KMS-11 (cell line): Measurements from ENCODE around the gene RAE1.

ENCODE experiments used
- H2AFZ ChIP-seq: fragments of 200-600 bp; sonication (generic); 2 replicates; pipeline ENCODE4 v1.6.1; 2016; ENCODE audit warnings: antibody characterized with exemption, mixed run types, low read depth
- H3K27ac ChIP-seq: fragments of 200-600 bp; sonication (generic); 2 replicates; pipeline ENCODE4 v1.6.1; 2016; ENCODE audit warnings: mild to moderate bottlenecking, mixed run types
- H3K27me3 ChIP-seq: fragments of 200-600 bp; sonication (generic); 2 replicates; pipeline ENCODE4 v1.6.1; 2017; ENCODE audit warnings: mild to moderate bottlenecking, low read depth, mixed run types, moderate library complexity; ENCODE audit not compliant: insufficient read depth
- H3K36me3 ChIP-seq: fragments of 200-600 bp; sonication (generic); 2 replicates; pipeline ENCODE4 v1.6.1; 2017; ENCODE audit warnings: mild to moderate bottlenecking, mixed run types; ENCODE audit not compliant: insufficient read depth
- H3K4me1 ChIP-seq: fragments of 200-600 bp; sonication (generic); 2 replicates; pipeline ENCODE4 v1.6.1; 2016; ENCODE audit warnings: mild to moderate bottlenecking, low read depth, mixed run types; ENCODE audit not compliant: poor library complexity, severe bottlenecking
- H3K4me2 ChIP-seq: fragments of 200-600 bp; sonication (generic); 2 replicates; pipeline ENCODE4 v1.7.0; 2016; ENCODE audit warnings: mild to moderate bottlenecking, mixed run types
- H3K4me3 ChIP-seq: fragments of 200-600 bp; sonication (generic); IDR thresholded peaks from 2 replicates; pipeline ENCODE4 v1.6.1; 2017; ENCODE audit warnings: low read depth, low read length, mixed read lengths; ENCODE audit not compliant: insufficient read depth
- H3K79me2 ChIP-seq: fragments of 200-600 bp; sonication (generic); 2 replicates; pipeline ENCODE4 v1.6.1; 2016; ENCODE audit warnings: low read depth, mixed run types; ENCODE audit not compliant: insufficient read depth
- H3K9ac ChIP-seq: fragments of 200-600 bp; sonication (generic); 2 replicates; pipeline ENCODE4 v1.6.1; 2016; ENCODE audit warnings: mild to moderate bottlenecking, mixed run types
- H4K20me1 ChIP-seq: fragments of 200-600 bp; sonication (generic); 2 replicates; pipeline ENCODE4 v1.6.1; 2016; ENCODE audit warnings: mild to moderate bottlenecking, mixed run types; ENCODE audit not compliant: insufficient read depth
- CTCF ChIP-seq: fragments of 200-600 bp; sonication (generic); conservative IDR thresholded peaks from 2 replicates; pipeline ENCODE4 v1.6.1; 2017; ENCODE audit warnings: low read depth, mild to moderate bottlenecking, antibody characterized with exemption, low read length, moderate library complexity, mixed read lengths

The RAE1 gene

GRCh38 chr20:57401565-57401918 lies 50.5 kb downstream of the RAE1 start:
- peaks cover 49% of the 10 kb centered on the region for H3K4me1 ChIP-seq
- H3K4me3 ChIP-seq = no peak overlapping the region

GRCh38 chr20:57402206-57403125 lies 51.4 kb downstream of the RAE1 start:
- peaks cover 40% of the 10 kb centered on the region for H3K4me1 ChIP-seq
- H3K9ac ChIP-seq = no peak overlapping the region
- H3K79me2 ChIP-seq = peaks cover 75% of the 10 kb centered on the region
- no peak for TF ChIP-seq CTCF
- H3K4me2 ChIP-seq = no peak overlapping the region
- H3K27ac ChIP-seq = no peak overlapping the region
- no peaks in the 10 kb centered on the region; the same call in none of the 2 replicates for H3K36me3 ChIP-seq
- H2AFZ ChIP-seq = no peak overlapping the region
- peaks cover 40% of the 10 kb centered on the region for H4K20me1 ChIP-seq
- no peaks in the 10 kb centered on the region for H3K27me3 ChIP-seq
- no peak overlapping the region for H3K4me3 ChIP-seq

More at GRCh38 chr20:57401565-57401918, 50.5 kb downstream of the RAE1 start:
- no peak overlapping the region for H2AFZ ChIP-seq
- no peaks in the 10 kb centered on the region; the same call in none of the 2 replicates for H3K36me3 ChIP-seq
- no peak overlapping the region for H3K4me2 ChIP-seq
- TF ChIP-seq CTCF = no peak
- H4K20me1 ChIP-seq = peaks cover 40% of the 10 kb centered on the region
- H3K27me3 ChIP-seq = no peaks in the 10 kb centered on the region
- H3K79me2 ChIP-seq = peaks cover 84% of the 10 kb centered on the region
- no peak overlapping the region for H3K9ac ChIP-seq
- H3K27ac ChIP-seq = no peak overlapping the region

GRCh38 chr20:57403216-57403615 lies 52.2 kb downstream of the RAE1 start:
- H3K4me2 ChIP-seq = no peak overlapping the region
- H3K27me3 ChIP-seq = no peaks in the 10 kb centered on the region
- H3K36me3 ChIP-seq = no peaks in the 10 kb centered on the region; the same call in none of the 2 replicates
- H2AFZ ChIP-seq = no peak overlapping the region
- no peak overlapping the region for H3K27ac ChIP-seq
- TF ChIP-seq CTCF = no peak
- peaks cover 33% of the 10 kb centered on the region for H3K4me1 ChIP-seq
- peaks cover 40% of the 10 kb centered on the region for H4K20me1 ChIP-seq
- no peak overlapping the region for H3K9ac ChIP-seq
- H3K79me2 ChIP-seq = peaks cover 72% of the 10 kb centered on the region
- H3K4me3 ChIP-seq = no peak overlapping the region

GRCh38 chr20:57404006-57404405 lies 53.0 kb downstream of the RAE1 start:
- H3K4me3 ChIP-seq = no peak overlapping the region
- no peak overlapping the region for H3K4me2 ChIP-seq
- H2AFZ ChIP-seq = no peak overlapping the region
- H3K36me3 ChIP-seq = no peaks in the 10 kb centered on the region; the same call in none of the 2 replicates
- H3K4me1 ChIP-seq = peaks cover 27% of the 10 kb centered on the region
- H3K9ac ChIP-seq = no peak overlapping the region
- peaks cover 40% of the 10 kb centered on the region for H4K20me1 ChIP-seq
- peaks cover 68% of the 10 kb centered on the region for H3K79me2 ChIP-seq
- H3K27ac ChIP-seq = no peak overlapping the region
- TF ChIP-seq CTCF = no peak
- no peaks in the 10 kb centered on the region for H3K27me3 ChIP-seq
